GDM1 (cell line): ENCODE measurements around the gene STOML1.
"Not testable (repeated sequence)": the region's sequence is repeated elsewhere in the genome, so short reads cannot be mapped to it uniquely, and the experiment has no call there.

Experiments used
- DNase-seq: peaks from one replicate; lab custom pipeline; 2025; lab: John Stamatoyannopoulos, UW

STOML1 gene

GRCh38 chr15:73946046-73946721, 45.9 kb downstream of the STOML1 start:
- no peak for DNase-seq

DNA sequence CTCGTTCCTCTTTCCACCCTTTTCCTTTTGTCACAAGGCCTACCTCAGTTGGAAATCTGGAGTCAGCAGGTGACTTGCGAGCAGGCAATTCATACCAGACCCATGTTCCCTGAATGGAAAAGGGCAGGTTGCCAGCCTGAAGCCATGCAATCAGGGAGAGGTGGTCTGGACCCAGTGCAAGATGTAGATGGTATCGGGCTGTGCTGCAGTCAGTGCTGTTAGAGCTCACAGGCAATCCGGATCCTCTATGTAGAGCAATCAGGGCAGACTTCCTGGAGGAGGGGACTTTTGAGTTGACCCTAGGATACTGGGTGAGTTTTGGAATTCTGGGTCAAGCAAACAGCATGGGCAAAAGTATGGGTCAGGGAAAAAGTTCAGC, 47.0 kb downstream of the STOML1 start:
- no peak for DNase-seq

DNA sequence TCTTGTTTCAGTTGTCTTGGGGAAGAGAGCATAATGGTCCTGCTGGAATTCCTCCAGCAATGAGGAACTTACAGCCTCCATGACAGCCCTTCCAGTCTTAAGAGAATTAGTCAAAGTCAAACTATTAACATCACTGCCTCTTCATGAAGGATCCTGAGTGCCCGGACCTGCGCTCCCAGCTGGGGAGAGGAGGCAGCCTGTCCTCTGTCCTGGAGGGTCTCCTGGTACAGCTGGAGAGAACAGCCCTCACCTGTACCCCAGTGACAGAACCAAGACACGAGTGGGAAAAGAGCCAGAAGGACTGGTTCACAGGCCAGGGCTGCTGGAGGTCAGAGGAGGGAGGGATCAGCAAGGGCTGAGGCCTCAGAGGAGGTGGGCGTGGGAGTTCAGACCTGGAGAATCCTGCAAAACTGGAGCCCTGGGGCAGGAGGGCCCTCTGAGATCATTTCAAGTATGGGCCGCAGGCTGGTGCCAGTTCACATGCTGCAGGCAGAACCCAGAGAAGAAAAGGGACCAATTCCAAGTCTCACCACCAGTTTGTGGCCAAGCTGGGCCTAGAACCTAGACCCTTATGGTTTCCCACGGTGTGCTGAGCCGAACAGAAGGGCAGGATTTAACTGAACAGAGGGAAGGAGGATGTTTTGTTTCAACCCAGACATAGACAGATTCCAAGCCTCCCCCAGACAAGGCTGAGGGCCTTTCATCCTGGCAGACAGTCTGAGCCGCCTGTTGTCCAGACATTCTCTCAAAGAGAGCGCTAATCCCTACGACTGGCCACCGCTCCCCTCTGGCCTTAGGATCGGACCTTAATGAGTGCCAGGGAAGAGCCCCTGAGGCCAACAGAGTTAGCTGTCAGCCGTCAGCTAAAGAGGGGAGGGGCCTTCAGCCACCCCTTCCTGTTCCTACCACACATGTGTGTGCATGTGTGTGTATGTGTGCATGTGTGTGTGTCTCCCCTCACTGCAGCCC, 47.6 kb downstream of the STOML1 start:
- DNase-seq: no peak

- DNase-seq: no peak
Measured at GRCh38 chr15:73942751-73943270, 49.3 kb downstream of the STOML1 start.

GRCh38 chr15:73941871-73942635, 50.0 kb downstream of the STOML1 start:
- no peak for DNase-seq

GRCh38 chr15:73941449-73941848, 50.6 kb downstream of the STOML1 start:
- DNase-seq: no peak

DNA sequence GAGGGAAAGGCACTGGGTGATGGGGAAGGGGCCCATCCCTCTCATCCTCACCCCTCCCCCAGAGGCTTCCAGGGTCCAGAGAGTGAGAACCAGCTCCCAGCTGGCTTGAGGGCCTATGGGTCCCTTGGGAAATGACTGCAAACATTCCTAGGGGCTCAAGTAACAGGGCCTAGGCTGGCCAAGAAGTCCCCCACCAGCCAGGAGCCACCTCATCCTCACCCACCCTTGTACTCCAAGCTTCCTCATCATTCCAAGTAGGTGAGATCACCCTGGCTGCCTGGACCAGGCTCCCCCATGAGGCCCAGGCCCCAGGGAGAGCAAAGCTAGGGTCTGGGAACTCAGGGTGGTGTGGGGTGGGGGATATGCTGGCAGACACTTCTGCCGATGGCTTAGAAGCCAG, 51.1 kb downstream of the STOML1 start:
- no peak for DNase-seq

- no peak for DNase-seq
Measured at GRCh38 chr15:73940061-73940981, 51.8 kb downstream of the STOML1 start.

DNA sequence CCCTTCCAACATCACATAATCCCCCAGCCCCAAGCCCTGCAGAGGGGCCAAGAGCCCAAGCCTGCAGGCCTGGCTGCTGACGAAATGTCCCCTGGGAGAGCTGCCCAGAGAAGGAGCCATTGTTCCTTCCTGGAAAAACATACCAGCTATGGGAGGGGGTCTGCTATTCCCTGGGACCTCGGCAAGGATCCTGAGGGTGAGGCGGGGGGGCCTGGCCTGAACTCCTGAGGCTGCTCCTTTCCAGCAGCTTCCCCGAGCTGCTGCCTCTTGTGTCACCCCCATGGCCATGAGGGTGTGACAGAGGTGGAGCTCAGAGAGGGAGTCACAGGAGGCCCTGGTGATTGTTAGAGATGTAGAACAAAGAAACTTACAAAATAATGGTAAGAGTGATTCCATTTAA, 53.0 kb downstream of the STOML1 start:
- DNase-seq: no peak

GRCh38 chr15:73938516-73938915, 53.6 kb downstream of the STOML1 start:
- not testable (repeated sequence) for DNase-seq

DNA sequence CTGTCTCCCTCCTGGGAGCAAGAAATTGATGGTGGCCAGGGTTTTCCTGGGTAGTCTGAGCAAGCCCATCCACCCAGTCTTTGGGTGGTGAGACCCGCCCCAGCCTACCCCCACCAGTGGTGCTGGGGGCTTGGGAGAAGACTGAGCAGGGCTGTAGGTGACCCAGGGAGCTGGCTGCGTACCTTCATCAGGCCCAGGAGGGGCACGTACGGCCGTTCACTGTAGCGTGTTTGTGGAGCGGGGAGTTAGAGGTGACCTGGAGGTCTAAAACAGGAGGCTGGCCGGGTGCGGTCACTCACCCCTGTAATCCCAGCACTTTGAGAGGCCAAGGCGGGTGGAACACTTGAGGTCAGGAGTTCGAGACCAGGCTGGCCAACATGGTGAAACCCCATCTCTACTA, 54.4 kb downstream of the STOML1 start:
- DNase-seq: no peak

- DNase-seq: no peak
Measured at GRCh38 chr15:73937296-73937695, 54.8 kb downstream of the STOML1 start.

DNA sequence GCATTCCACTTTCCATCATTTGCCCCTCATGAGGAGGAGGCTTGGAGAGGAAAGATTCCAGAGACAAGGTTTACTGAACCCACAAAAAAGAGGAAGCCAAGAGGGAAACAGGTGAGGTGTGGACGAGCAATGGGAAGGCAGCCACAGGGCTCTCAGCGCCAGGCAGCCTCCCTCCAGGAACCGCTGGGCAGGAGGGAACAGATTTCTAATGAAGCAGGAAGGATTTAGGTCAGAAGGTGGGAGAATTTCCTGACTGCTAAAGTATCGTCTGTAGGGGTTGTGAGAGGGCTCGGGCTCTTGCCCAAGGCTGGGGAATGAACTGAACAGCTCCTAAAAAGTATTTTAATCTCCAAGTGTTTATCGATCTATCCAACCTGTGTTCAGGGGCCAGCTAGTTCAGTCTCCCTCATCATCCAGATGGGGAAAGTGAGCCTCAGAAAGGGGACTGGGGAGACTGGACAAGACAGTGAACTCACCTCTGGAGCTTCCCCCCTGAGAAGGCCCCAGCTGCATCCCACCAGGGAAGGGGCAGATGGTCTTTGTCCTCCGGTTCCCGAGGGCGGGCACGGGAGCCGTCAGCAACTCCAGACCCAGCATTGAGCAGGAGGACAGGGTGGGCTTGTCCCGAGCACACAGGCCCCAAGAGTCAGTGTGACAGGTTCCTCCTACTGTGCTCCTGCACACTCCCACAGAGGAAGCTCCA, 55.4 kb downstream of the STOML1 start:
- DNase-seq: no peak

- DNase-seq: no peak
Measured at GRCh38 chr15:73936181-73936580, 55.9 kb downstream of the STOML1 start.

- no peak for DNase-seq
Measured at GRCh38 chr15:73935547-73935946, 56.5 kb downstream of the STOML1 start.

GRCh38 chr15:73934281-73934680, 57.8 kb downstream of the STOML1 start:
- no peak for DNase-seq

GRCh38 chr15:73932381-73933191, 59.5 kb downstream of the STOML1 start:
- DNase-seq: no peak

DNA sequence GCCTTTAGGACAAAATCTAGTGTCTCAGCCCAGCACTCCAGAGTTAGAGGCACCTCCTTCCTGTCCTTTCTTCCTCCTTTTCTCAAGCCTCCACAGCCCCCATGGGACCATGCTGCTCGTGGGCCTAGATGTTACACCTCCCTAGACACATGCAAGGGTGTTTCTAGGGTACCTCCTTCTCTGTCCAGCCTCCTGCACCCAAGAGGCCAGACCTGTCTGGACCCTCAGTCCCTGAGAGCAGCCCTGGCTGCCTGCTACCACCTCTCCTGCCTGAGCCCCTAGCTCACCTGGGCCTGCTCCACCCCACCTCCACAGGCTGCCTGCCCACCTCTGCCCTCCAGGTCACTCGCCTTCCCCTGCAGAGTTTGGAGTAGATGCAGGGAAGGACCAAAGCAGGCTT, 60.7 kb downstream of the STOML1 start:
- no peak for DNase-seq

GRCh38 chr15:73930790-73931281, 61.3 kb downstream of the STOML1 start:
- no peak for DNase-seq

GRCh38 chr15:73930371-73930770, 61.7 kb downstream of the STOML1 start:
- no peak for DNase-seq
